SJSA1 (cell line): ENCODE measurements around the gene IMMP2L. TPM values are rescaled to one million over a fixed set of nuclear protein-coding genes. Genes with fewer than 3 reads are reported as not detected.

ENCODE experiments used
- DNase-seq, 2 experiments: peaks; one replicate each; pipeline ENCODE4 v3.0.0-alpha.2; 2015 to 2020; ENCODE audit warnings: low spot score in 2 of 2, low read depth in 1 of 2
- H3K27ac ChIP-seq: fragments of 250-450 bp; sonication (Bioruptor Pico); 2 replicates; pipeline ENCODE4 v1.5.1; 2020; ENCODE audit warnings: mild to moderate bottlenecking, moderate library complexity
- H3K27me3 ChIP-seq: fragments of 250-450 bp; sonication (Bioruptor Pico); replicated peaks from 2 replicates; pipeline ENCODE4 v1.5.1; 2020; ENCODE audit warnings: mild to moderate bottlenecking, moderate library complexity
- H3K36me3 ChIP-seq: fragments of 250-450 bp; sonication (Bioruptor Pico); 2 replicates; pipeline ENCODE4 v1.5.1; 2020; ENCODE audit warnings: mild to moderate bottlenecking
- H3K4me1 ChIP-seq: fragments of 250-450 bp; sonication (Bioruptor Pico); replicated peaks from 2 replicates; pipeline ENCODE4 v1.6.1; 2021; ENCODE audit warnings: mild to moderate bottlenecking
- H3K4me3 ChIP-seq: fragments of 250-450 bp; sonication (Bioruptor Pico); 2 replicates; pipeline ENCODE4 v1.5.1; 2020; ENCODE audit warnings: mild to moderate bottlenecking
- H3K9me3 ChIP-seq: fragments of 250-450 bp; sonication (Bioruptor Pico); replicated peaks from 2 replicates; pipeline ENCODE4 v1.5.1; 2020; ENCODE audit warnings: mild to moderate bottlenecking
- total RNA-seq: library from RNA; depleted of rRNA; stranded (reverse); fragments of >200 nt; shearing (Covaris generic); gene quantifications from 2 replicates; pipeline ENCODE4 v1.2.3, GENCODE V29; 2014

Gene IMMP2L
- total RNA-seq, 1 experiment from 2014 or later, result 16.2 TPM

GRCh38 chr7:110625294-110625693 lies 937.0 kb downstream of the IMMP2L start:
- Histone ChIP-seq H3K4me3 (no peak overlapping the region), H3K36me3 (no peaks in the 10 kb centered on the region), H3K9me3 (no peaks in the 10 kb centered on the region), H3K27ac (no peak overlapping the region), H3K27me3 (no peaks in the 10 kb centered on the region), H3K4me1 (no peaks in the 10 kb centered on the region)
- DNase-seq, result no peak

- Histone ChIP-seq H3K27me3 (no peaks in the 10 kb centered on the region), H3K9me3 (no peaks in the 10 kb centered on the region), H3K27ac (no peak overlapping the region)
Measured at GRCh38 chr7:110623436-110623835, 938.9 kb downstream of the IMMP2L start.

GRCh38 chr7:110621289-110621688 lies 941.0 kb downstream of the IMMP2L start:
- Histone ChIP-seq H3K4me1 (no peaks in the 10 kb centered on the region), H3K27me3 (no peaks in the 10 kb centered on the region), H3K9me3 (no peaks in the 10 kb centered on the region), H3K36me3 (no peaks in the 10 kb centered on the region), H3K27ac (no peak overlapping the region), H3K4me3 (no peak overlapping the region)
- no peak for DNase-seq

More at GRCh38 chr7:110623436-110623835, 938.9 kb downstream of the IMMP2L start:
- no peaks in the 10 kb centered on the region for H3K36me3 ChIP-seq
- no peaks in the 10 kb centered on the region for H3K4me1 ChIP-seq
- DNase-seq, result no peak
- H3K4me3 ChIP-seq, result no peak overlapping the region

- Histone ChIP-seq H3K27ac (no peak overlapping the region), H3K36me3 (no peaks in the 10 kb centered on the region), H3K4me1 (no peaks in the 10 kb centered on the region), H3K9me3 (no peaks in the 10 kb centered on the region), H3K27me3 (no peaks in the 10 kb centered on the region), H3K4me3 (no peak overlapping the region)
- DNase-seq, result no peak
Measured at GRCh38 chr7:110620110-110620735, 942.1 kb downstream of the IMMP2L start.
